ENCODE measurements around the gene COQ2.
"Not testable (repeated sequence)": the region's sequence is repeated elsewhere in the genome, so short reads cannot be mapped to it uniquely, and the experiment has no call there.

The COQ2 gene

DNA sequence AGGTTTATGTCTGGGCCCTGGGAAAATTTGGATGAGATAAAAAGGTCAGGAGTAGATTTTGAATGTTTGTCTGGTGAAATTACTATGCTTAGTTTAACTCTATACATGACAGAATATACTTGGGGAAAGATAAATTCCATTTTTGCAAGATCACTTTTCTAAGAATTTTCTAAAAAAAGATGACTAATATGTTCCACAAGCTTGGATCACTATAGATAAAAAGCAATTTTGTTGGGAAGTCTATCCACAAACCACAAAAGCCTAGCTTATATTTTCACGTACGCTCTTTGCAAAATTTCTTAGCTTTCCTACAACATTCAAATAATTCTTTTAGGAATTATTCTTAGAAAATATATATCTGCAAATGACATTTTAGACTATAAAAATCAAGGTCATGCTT is 20.6 kb upstream of the COQ2 start:
- DNase-seq (ENCODE audit: low spot score) = no peak

GRCh38 chr4:83297548-83298260 is 13.1 kb upstream of the COQ2 start:
- DNase-seq (ENCODE audit: low spot score) = no peak
- TF ChIP-seq, protein P1, sequence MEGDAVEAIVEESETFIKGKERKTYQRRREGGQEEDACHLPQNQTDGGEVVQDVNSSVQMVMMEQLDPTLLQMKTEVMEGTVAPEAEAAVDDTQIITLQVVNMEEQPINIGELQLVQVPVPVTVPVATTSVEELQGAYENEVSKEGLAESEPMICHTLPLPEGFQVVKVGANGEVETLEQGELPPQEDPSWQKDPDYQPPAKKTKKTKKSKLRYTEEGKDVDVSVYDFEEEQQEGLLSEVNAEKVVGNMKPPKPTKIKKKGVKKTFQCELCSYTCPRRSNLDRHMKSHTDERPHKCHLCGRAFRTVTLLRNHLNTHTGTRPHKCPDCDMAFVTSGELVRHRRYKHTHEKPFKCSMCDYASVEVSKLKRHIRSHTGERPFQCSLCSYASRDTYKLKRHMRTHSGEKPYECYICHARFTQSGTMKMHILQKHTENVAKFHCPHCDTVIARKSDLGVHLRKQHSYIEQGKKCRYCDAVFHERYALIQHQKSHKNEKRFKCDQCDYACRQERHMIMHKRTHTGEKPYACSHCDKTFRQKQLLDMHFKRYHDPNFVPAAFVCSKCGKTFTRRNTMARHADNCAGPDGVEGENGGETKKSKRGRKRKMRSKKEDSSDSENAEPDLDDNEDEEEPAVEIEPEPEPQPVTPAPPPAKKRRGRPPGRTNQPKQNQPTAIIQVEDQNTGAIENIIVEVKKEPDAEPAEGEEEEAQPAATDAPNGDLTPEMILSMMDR (IDR thresholded peaks at IDR 0.05; ENCODE audit: extremely low read depth, missing control alignments) = no peak

More for the DNA sequence above, 20.6 kb upstream of the COQ2 start:
- TF ChIP-seq, protein P1 (IDR thresholded peaks at IDR 0.05; ENCODE audit: extremely low read depth, missing control alignments) = no peak

DNA sequence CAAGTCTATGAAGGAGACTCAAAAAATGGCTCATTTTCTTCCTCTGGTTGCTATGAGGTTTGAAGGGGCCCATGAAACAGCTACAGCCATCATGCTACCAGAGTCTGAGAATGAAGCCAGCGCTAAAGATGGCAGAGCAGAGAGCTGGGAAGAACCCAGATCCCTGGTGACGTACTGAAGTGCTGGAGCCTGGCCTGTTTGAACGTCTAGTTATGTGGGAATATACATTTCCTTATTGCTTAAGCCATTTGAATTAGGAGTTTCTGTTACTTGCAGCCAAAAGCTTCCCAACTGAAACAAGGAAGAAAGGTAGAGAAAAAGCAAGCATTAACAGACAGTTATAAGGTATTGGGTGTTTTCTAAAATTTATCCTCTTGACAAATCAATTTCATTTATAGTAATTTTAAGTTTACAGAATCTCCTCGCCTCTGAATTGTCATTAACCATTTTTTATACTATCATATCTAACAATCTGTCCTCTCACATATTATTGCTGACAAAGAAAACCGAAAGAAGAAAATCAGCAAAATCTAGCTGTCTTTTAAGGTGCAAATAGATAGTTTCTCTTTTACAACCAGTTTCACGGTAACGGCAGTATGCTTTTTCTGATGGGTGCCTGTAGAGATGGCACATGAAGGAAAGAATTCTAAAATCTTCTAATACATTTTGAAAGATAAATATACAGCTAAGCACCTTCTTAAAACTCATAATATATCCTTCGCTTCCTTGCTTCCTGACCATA is 8.9 kb upstream of the COQ2 start:
- TF ChIP-seq, protein P1 (IDR thresholded peaks at IDR 0.05; ENCODE audit: extremely low read depth, missing control alignments) = no peak
- DNase-seq (ENCODE audit: low spot score) = no peak

DNA sequence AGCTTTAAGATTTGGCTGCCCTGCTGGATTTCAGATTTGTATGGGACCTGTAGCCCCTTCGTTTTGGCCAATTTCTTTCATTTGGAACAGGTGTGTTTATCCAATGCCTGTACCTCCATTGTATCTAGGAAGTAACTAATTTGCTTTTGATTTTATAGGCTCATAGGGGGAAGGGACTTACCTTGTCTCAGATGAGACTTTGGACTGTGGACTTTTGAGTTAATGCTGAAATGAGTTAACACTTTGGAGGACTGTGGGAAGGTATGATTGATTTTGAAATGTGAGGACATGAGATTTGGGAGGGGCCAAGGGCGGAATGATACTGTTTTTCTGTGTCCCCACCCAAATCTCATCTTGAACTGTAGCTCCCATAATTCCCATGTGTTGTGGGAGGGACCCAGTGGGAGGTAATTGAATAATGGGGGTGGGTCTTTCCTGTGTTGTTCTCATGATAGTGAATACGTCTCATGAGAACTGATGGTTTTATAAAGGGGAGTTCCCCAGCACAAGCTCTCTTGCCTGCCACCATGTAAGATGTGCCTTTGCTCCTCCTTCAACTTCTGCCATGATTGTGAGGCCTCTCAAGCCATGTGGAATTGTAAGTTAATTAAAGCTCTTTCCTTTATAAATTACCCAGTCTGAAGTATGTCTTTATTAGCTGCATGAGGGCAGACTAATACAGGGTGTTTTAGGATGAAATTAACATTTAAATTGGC is 5.6 kb upstream of the COQ2 start:
- not testable (repeated sequence) for DNase-seq (ENCODE audit: low spot score)

DNA sequence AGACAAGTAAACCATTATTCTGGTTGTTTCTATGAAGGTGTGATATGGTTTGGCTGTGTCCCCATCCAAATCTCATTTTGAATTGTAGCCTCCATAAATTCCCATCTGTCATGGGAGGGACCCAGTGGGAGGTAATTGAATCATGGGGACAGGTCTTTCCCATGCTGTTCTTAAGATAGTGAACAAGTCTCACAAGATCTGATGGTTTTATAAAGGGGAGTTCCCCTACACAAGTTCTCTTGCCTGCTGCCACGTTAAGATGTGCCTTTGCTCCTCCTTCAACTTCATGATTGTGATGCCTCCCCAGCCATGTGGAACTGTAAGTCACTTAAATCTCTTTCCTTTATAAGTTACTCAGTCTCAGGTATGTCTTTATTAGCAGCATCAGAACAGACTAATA is 3.8 kb upstream of the COQ2 start:
- DNase-seq (ENCODE audit: low spot score) = not testable (repeated sequence)

GRCh38 chr4:83285055-83285407 is 433 bp upstream of the COQ2 start:
- DNase-seq (ENCODE audit: low spot score) = peak; percentile 48
- TF ChIP-seq, protein P1 (IDR thresholded peaks at IDR 0.05; ENCODE audit: extremely low read depth, missing control alignments) = no peak

DNA sequence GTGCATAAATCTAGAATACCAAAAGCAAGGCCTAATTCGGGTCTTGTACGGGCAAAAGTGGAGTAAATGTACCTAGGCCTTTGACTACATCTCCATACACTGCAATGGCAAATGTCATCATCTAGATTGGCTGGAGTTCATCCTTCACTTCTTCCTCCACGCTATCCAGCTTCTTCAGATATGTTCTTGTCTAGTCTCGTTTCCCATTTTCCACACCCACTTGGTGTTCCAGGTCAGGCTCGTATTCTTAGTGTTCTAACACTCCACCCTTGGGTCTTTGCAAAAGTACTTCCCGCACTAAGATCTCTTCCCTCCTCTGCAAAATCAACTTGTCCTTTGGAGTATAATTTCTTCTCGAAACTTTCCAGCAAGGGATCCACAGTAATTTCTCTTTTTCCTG is 1.4 kb downstream of the COQ2 start:
- TF ChIP-seq, protein P1 (IDR thresholded peaks at IDR 0.05; ENCODE audit: extremely low read depth, missing control alignments) = no peak
- no peak for DNase-seq (ENCODE audit: low spot score)

- TF ChIP-seq, protein P1 (IDR thresholded peaks at IDR 0.05; ENCODE audit: extremely low read depth, missing control alignments) = peak; percentile 40
- DNase-seq (ENCODE audit: low spot score) = peak; percentile 58
Measured at GRCh38 chr4:83282049-83282535, 2.5 kb downstream of the COQ2 start.

Measured in GM20000 (cell line).